ENCODE measurements around the gene PLA2G3.

The PLA2G3 gene

DNA sequence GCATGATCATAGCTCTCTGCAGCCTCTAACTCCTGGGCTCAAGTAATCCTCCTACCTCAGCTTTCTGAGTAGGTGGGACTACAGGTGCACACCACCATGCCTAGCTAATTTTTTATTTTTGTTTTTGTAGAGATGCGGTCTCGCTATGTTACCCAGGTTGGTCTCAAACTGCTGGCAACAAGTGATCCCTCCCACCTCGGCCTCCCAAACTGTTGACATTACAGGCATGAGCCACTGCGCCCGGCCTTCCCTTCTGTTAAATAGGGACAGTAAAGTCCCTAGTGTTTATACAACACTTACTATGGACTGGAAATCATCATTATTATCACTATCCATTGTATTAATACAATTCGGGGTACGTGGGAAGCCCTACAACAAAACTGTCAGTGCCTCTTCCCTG is 45.6 kb downstream of the PLA2G3 start:
- no peaks in the 10 kb centered on the region for H3K9me3 ChIP-seq (ENCODE audit: control insufficient read depth in 2 of 2, low read length in 2 of 2)
- peaks cover 84% of the 10 kb centered on the region for H3K4me1 ChIP-seq (ENCODE audit: control insufficient read depth, insufficient read depth, low read length)
- no peaks in the 10 kb centered on the region for H3K27me3 ChIP-seq (ENCODE audit: control insufficient read depth in 1 of 2, insufficient read depth in 2 of 2, low read length in 2 of 2)
- H3K9ac ChIP-seq (ENCODE audit: low read length in 2 of 2), result peak overlapping the region in 1 of 2 donors; percentile 54
- peak overlapping the region; percentile 94 to 95 for H3K4me3 ChIP-seq (ENCODE audit: low read length in 2 of 2)
- peak overlapping the region; percentile 98 for H3K27ac ChIP-seq (ENCODE audit: low read length)
- peaks cover 67 to 71% of the 10 kb centered on the region in 2 donors for H3K36me3 ChIP-seq (ENCODE audit: control insufficient read depth in 2 of 2, insufficient read depth in 2 of 2, low read length in 2 of 2)

DNA sequence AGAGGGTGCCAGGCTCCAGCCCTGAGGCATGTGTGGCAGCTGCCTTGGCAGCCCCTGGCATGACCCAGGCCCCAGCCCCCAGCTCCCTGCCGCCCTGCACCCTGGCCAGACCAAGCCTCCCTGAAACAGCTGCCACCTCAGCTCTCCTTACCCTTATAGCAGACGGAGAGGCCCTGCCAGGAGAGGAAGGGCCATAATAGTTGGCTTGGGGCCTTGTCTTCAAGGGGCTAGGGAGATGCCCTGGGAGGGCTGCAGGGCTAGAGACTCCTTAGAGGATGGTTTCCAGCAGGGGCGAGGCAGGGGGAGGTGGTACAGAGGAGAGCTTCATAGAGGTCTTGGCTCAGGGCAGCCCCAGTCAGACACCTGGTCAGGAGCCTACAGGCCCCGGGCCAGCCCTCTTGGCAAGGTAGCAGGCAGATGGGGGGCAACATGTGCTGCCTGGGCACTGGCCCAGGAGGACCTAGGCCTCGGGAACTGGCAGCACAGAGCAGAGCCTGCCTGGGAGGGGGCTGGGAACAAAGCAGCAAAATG is 46.2 kb downstream of the PLA2G3 start:
- Histone ChIP-seq H3K4me3 (ENCODE audit: low read length in 2 of 2) (peak overlapping the region; percentile 94 to 95), H3K9me3 (ENCODE audit: control insufficient read depth in 2 of 2, low read length in 2 of 2) (no peaks in the 10 kb centered on the region), H3K9ac (ENCODE audit: low read length in 2 of 2) (peak overlapping the region; percentile 62 to 92), H3K27me3 (ENCODE audit: control insufficient read depth in 1 of 2, insufficient read depth in 2 of 2, low read length in 2 of 2) (no peaks in the 10 kb centered on the region), H3K36me3 (ENCODE audit: control insufficient read depth in 2 of 2, insufficient read depth in 2 of 2, low read length in 2 of 2) (peaks cover 60 to 67% of the 10 kb centered on the region in 2 donors), H3K27ac (ENCODE audit: low read length) (peak overlapping the region; percentile 98), H3K4me1 (ENCODE audit: control insufficient read depth, insufficient read depth, low read length) (peaks cover 84% of the 10 kb centered on the region)

DNA sequence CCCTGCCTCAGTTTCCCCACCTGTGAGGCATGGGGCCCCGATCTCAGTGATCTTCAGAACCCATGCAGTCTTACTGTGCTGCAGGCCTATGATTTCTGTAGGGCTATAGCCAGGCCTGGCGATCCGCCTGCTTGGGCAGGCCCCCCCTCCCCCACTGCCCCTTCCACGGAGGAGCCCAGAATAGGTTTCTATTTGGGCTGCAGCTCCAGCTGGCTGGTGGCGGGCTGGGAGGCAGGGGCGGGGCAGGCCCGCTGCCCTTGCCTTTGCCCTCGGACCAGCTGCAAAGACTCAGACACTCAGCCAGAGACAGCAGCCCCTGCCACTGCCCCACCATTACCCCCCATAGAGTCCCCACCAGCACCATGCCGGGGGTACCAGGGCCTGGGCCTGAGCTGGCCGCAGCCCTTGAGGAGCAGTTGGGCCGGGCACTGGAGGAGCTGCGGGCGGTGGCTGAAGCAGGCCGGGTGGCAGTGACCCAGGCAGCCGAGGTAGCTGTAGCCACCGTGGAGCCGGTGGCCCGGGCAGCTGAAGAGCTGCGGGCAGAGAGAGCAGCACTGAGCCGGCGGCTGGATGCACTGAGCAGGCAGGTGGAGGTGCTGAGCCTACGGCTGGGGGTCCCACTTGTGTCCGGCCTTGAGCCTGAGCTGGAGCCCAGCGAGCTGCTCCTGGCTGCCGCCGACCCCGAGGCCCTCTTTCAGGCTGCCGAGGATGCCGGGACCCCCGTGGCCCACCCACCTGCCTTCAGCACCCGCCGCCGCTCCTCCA is 47.0 kb downstream of the PLA2G3 start:
- peak overlapping the region; percentile 92 to 97 for H3K9ac ChIP-seq (ENCODE audit: low read length in 2 of 2)
- no peaks in the 10 kb centered on the region for H3K9me3 ChIP-seq (ENCODE audit: control insufficient read depth in 2 of 2, low read length in 2 of 2)
- peak overlapping the region; percentile 98 for H3K27ac ChIP-seq (ENCODE audit: low read length)
- peak overlapping the region; percentile 94 to 95 for H3K4me3 ChIP-seq (ENCODE audit: low read length in 2 of 2)
- H3K36me3 ChIP-seq (ENCODE audit: control insufficient read depth in 2 of 2, insufficient read depth in 2 of 2, low read length in 2 of 2), result peaks cover 61 to 70% of the 10 kb centered on the region in 2 donors
- H3K4me1 ChIP-seq (ENCODE audit: control insufficient read depth, insufficient read depth, low read length), result peaks cover 85% of the 10 kb centered on the region
- no peaks in the 10 kb centered on the region for H3K27me3 ChIP-seq (ENCODE audit: control insufficient read depth in 1 of 2, insufficient read depth in 2 of 2, low read length in 2 of 2)

DNA sequence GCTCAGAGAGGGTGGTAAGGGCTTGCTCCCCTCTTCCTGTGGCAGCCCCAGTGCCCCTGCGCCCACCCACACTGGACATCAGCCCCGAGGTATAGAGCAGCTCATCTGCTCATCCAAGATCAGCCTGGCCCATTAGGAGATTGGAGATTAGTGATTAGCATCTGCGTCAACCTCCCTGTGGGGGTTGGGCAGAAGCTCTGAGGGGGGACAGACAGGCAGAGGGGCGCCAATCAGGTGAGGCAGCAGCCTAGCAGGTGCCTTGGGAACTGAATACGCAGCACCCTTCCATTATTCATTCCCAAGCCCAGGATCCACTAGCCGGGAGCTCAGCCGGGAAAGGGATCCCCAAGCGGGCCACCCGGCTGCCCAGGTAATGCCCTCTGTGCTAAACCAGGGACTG is 48.1 kb downstream of the PLA2G3 start:
- peaks cover 56 to 68% of the 10 kb centered on the region in 2 donors for H3K36me3 ChIP-seq (ENCODE audit: control insufficient read depth in 2 of 2, insufficient read depth in 2 of 2, low read length in 2 of 2)
- H3K27ac ChIP-seq (ENCODE audit: low read length), result peak overlapping the region; percentile 98
- H3K9me3 ChIP-seq (ENCODE audit: control insufficient read depth in 2 of 2, low read length in 2 of 2), result no peaks in the 10 kb centered on the region
- H3K4me1 ChIP-seq (ENCODE audit: control insufficient read depth, insufficient read depth, low read length), result peaks cover 87% of the 10 kb centered on the region
- H3K9ac ChIP-seq (ENCODE audit: low read length in 2 of 2), result peak overlapping the region; percentile 92 to 97
- peak overlapping the region; percentile 94 to 95 for H3K4me3 ChIP-seq (ENCODE audit: low read length in 2 of 2)
- H3K27me3 ChIP-seq (ENCODE audit: control insufficient read depth in 1 of 2, insufficient read depth in 2 of 2, low read length in 2 of 2), result no peaks in the 10 kb centered on the region

DNA sequence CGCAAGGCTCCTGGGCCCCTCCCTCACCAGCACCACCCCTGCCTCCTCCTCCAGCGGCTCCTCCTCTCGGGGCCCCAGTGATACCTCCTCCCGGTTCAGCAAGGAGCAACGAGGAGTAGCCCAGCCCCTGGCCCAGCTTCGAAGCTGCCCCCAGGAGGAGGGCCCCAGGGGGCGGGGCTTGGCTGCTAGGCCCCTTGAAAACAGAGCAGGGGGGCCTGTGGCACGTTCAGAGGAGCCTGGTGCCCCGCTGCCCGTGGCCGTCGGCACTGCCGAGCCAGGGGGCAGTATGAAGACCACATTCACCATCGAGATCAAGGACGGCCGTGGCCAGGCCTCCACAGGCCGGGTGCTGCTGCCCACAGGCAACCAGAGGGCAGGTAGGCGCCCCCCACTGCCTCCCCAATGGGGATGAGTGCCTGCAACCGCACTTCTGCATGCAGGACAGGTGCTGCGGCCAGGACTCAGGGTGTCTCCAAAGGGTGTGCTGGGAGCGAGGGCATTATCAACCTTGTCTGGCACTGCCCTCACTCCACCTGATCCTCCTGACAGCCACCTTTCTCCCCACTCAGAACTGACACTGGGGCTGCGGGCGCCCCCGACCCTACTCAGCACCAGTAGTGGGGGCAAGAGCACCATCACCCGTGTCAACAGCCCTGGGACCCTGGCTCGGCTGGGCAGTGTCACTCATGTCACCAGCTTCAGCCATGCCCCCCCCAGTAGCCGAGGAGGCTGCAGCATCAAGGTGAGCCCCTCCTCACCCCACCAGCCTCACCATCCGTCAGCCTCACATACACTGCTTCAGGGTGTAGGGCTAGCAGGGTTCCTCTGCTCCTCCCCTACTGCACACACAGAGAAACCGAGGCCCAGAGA is 49.0 kb downstream of the PLA2G3 start:
- peaks cover 87% of the 10 kb centered on the region for H3K4me1 ChIP-seq (ENCODE audit: control insufficient read depth, insufficient read depth, low read length)
- H3K27ac ChIP-seq (ENCODE audit: low read length), result peak overlapping the region; percentile 98
- peak overlapping the region; percentile 94 to 95 for H3K4me3 ChIP-seq (ENCODE audit: low read length in 2 of 2)
- H3K27me3 ChIP-seq (ENCODE audit: control insufficient read depth in 1 of 2, insufficient read depth in 2 of 2, low read length in 2 of 2), result no peaks in the 10 kb centered on the region
- H3K36me3 ChIP-seq (ENCODE audit: control insufficient read depth in 2 of 2, insufficient read depth in 2 of 2, low read length in 2 of 2), result peaks cover 48 to 61% of the 10 kb centered on the region in 2 donors
- H3K9ac ChIP-seq (ENCODE audit: low read length in 2 of 2), result peak overlapping the region; percentile 92 to 97
- H3K9me3 ChIP-seq (ENCODE audit: control insufficient read depth in 2 of 2, low read length in 2 of 2), result no peaks in the 10 kb centered on the region

DNA sequence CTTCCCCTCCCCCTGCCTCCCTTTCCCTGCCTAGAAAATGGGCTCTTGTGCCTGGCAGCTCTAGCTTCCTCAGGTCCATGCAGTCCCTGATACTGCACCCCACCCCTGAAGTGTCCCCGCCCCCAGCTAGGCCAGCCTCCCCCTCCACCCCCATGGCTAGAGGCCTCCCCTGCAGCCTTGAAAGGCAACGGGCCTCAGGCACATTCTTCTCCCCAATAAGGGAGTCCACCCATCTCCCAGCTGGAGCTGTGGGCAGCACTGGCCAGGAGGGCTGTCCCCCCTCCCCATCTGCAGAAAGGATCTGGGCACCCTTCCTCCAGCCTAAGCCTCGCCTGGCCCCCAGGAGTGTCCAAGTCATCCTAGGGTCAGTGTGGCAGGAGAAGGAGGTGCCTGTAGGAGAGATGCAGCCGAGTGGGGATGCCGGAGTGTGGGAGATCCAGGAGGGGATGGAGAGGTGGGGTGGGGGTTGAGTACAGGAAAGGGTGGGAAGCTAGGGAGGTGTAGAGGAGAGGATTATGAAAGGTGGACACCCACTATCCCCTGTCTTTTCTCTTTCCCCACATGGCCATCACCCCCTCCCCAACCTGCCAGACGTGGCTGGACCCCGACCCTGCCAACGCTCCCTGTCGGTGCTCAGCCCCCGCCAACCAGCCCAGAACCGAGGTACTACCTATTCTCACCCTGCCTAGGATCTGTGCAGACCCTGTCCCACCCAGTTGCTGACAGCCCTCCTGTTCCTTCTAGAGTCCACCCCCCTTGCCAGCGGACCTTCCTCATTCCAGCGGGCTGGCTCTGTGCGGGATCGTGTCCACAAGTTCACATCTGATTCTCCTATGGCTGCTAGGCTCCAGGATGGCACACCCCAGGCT is 49.9 kb downstream of the PLA2G3 start:
- Histone ChIP-seq H3K9me3 (ENCODE audit: control insufficient read depth in 2 of 2, low read length in 2 of 2) (no peaks in the 10 kb centered on the region), H3K27ac (ENCODE audit: low read length) (peak overlapping the region; percentile 98), H3K4me1 (ENCODE audit: control insufficient read depth, insufficient read depth, low read length) (peaks cover 87% of the 10 kb centered on the region), H3K9ac (ENCODE audit: low read length in 2 of 2) (peak overlapping the region; percentile 90 to 92), H3K27me3 (ENCODE audit: control insufficient read depth in 1 of 2, insufficient read depth in 2 of 2, low read length in 2 of 2) (no peaks in the 10 kb centered on the region), H3K4me3 (ENCODE audit: low read length in 2 of 2) (peak overlapping the region; percentile 94 to 95), H3K36me3 (ENCODE audit: control insufficient read depth in 2 of 2, insufficient read depth in 2 of 2, low read length in 2 of 2) (peaks cover 39 to 52% of the 10 kb centered on the region in 2 donors)

DNA sequence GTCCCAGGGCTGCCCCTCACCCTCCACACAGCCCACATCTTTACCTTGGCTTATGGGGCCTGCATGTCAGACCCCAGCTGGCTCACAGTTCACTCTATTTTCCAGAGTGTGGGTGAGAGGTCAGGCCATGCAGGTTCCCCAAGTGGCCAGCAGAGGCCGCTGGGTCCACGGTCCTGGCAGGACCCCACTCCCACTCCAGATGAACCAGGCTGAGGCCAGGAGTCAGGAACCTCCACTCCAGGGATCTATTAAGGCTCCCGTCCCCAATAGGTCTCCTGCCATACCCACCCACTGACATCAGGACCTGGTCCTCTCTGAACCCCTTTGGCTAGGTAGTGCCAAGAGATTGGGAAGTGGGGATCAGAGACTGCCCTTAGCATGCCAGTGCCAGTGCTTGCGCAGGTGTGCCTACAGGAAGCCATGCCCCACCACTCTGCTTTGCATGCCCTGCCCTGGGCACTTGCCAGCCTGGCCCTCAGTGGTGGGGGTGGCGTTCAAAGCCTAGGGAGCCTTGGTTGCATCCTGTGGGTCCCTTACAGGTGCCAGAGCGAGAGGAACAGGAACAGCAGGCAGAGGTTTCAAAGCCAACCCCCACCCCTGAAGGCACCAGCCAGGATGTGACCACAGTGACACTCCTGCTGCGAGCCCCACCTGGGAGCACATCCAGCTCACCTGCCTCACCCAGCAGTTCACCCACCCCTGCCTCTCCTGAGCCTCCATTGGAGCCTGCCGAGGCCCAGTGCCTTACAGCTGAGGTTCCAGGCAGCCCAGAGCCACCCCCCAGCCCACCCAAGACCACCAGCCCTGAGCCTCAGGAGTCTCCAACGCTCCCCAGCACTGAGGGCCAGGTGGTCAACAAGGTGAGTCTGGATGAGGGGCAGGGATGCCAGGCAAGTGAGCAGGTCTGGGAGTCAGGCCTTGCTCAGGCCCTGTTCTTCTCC is 50.9 kb downstream of the PLA2G3 start:
- Histone ChIP-seq H3K9ac (ENCODE audit: low read length in 2 of 2) (peak overlapping the region; percentile 75 to 90), H3K36me3 (ENCODE audit: control insufficient read depth in 2 of 2, insufficient read depth in 2 of 2, low read length in 2 of 2) (peaks cover 29 to 43% of the 10 kb centered on the region in 2 donors), H3K4me3 (ENCODE audit: low read length in 2 of 2) (peak overlapping the region; percentile 39 to 74), H3K4me1 (ENCODE audit: control insufficient read depth, insufficient read depth, low read length) (peaks cover 85% of the 10 kb centered on the region), H3K27ac (ENCODE audit: low read length) (peak overlapping the region; percentile 98), H3K27me3 (ENCODE audit: control insufficient read depth in 1 of 2, insufficient read depth in 2 of 2, low read length in 2 of 2) (no peaks in the 10 kb centered on the region), H3K9me3 (ENCODE audit: control insufficient read depth in 2 of 2, low read length in 2 of 2) (no peaks in the 10 kb centered on the region)

DNA sequence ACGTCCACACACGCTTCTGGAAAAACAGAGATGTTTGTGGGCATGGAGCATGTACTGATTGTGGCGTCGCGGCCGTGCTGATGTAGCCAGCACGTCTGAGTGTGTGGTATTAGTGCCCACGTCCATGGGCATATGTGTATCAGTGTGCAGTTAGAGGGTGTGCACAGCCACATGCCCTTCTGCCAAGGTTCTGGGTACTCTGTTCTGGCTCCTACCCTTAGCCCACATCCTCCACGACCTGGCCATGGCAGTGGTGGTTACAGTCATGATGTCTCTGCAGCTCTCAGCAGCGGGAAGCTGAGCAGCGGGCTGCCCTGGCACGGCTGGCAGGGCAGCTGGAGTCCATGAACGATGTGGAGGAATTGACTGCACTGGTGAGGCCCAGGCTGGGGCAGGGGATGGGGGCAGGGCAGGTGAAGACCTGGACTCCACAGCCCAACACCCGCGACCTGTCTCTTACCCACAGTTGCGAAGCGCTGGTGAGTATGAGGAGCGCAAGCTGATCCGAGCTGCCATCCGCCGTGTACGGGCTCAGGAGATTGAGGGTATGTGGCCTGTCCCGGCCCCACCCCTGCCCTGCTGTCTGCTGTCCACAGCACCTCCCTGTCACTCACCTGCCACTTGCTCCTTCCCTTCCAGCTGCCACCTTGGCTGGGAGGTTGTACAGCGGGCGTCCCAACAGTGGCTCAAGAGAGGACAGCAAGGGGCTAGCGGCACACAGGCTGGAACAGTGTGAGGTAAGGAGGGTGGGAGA is 51.9 kb downstream of the PLA2G3 start:
- peak overlapping the region; percentile 98 for H3K27ac ChIP-seq (ENCODE audit: low read length)
- peaks cover 29 to 44% of the 10 kb centered on the region in 2 donors for H3K36me3 ChIP-seq (ENCODE audit: control insufficient read depth in 2 of 2, insufficient read depth in 2 of 2, low read length in 2 of 2)
- peak overlapping the region; percentile 75 to 90 for H3K9ac ChIP-seq (ENCODE audit: low read length in 2 of 2)
- no peaks in the 10 kb centered on the region for H3K9me3 ChIP-seq (ENCODE audit: control insufficient read depth in 2 of 2, low read length in 2 of 2)
- peaks cover 86% of the 10 kb centered on the region for H3K4me1 ChIP-seq (ENCODE audit: control insufficient read depth, insufficient read depth, low read length)
- peak overlapping the region; percentile 39 to 74 for H3K4me3 ChIP-seq (ENCODE audit: low read length in 2 of 2)
- no peaks in the 10 kb centered on the region for H3K27me3 ChIP-seq (ENCODE audit: control insufficient read depth in 1 of 2, insufficient read depth in 2 of 2, low read length in 2 of 2)

DNA sequence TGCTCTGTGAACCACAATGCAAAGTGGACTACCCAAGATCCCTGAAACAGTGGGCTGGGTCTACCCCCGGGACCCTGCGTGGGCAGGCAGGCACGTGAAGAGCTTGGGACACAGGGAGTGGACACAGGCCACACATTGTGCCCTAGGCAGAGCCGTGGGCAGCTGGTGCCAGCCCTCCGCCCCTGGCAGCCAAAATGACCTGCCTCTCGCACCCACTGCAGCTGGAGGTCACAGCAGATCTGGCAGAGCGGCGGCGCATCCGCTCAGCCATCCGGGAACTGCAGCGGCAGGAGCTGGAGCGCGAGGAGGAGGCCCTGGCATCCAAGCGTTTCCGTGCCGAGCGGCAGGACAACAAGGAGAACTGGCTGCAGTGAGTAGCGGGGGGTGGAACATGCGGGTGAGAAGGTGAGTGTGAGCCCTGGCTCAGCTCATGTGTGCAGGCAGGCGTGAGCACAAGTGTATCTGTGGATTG is 52.5 kb downstream of the PLA2G3 start:
- Histone ChIP-seq H3K9ac (ENCODE audit: low read length in 2 of 2) (peak overlapping the region; percentile 90 to 96), H3K27ac (ENCODE audit: low read length) (peak overlapping the region; percentile 98), H3K36me3 (ENCODE audit: control insufficient read depth in 2 of 2, insufficient read depth in 2 of 2, low read length in 2 of 2) (peaks cover 27 to 47% of the 10 kb centered on the region in 2 donors), H3K4me1 (ENCODE audit: control insufficient read depth, insufficient read depth, low read length) (peaks cover 90% of the 10 kb centered on the region), H3K9me3 (ENCODE audit: control insufficient read depth in 2 of 2, low read length in 2 of 2) (no peaks in the 10 kb centered on the region), H3K27me3 (ENCODE audit: control insufficient read depth in 1 of 2, insufficient read depth in 2 of 2, low read length in 2 of 2) (no peaks in the 10 kb centered on the region), H3K4me3 (ENCODE audit: low read length in 2 of 2) (peak overlapping the region; percentile 39 to 74)
